ENCODE results near the gene SREK1IP1. TPM values are rescaled to one million over a fixed set of nuclear protein-coding genes. Genes with fewer than 3 reads are reported as not detected.
"Not testable (repeated sequence)": the region's sequence is repeated elsewhere in the genome, so short reads cannot be mapped to it uniquely, and the experiment has no call there.

Gene SREK1IP1
- total RNA-seq, 1 experiment from 2014 or later: 21.9 TPM

DNA sequence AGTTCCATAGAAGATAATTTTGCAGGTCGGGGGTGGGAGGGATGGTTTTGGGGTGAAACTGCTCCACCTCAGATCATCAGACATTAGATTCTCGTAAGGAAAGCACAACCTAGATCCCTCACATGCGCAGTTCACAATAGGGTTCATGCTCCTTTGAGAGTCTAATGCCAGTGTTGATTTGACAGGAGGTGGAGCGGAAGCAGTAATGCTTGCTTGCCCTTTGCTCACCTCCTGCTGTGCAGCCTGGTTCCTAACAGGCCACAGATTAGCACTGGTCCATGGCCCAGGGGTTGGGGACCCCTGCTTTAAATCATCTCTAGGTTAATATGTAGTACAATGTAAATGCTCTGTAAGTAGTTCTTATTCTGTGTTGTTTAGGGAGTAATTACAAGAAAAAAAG is 67.7 kb downstream of the SREK1IP1 start:
- POLR2A ChIA-PET: no interaction called here
- Mint-ChIP-seq H3K36me3 (ENCODE audit: insufficient read depth, unreplicated experiment) (peaks cover 5% of the 10 kb centered on the region), H3K9me3 (ENCODE audit: unreplicated experiment) (peaks cover 24% of the 10 kb centered on the region), H3K4me1 (ENCODE audit: low read depth, unreplicated experiment) (peaks cover under 1% of the 10 kb centered on the region), H3K27me3 (ENCODE audit: insufficient read depth, unreplicated experiment) (peaks cover 3% of the 10 kb centered on the region), H3K4me3 (ENCODE audit: unreplicated experiment) (no peak overlapping the region), H3K27ac (ENCODE audit: unreplicated experiment) (no peak overlapping the region)
- H3K27me3 ChIP-seq (replicated peaks; ENCODE audit: control insufficient read depth, insufficient read depth, low read length): no peaks in the 10 kb centered on the region
- H3K4me1 ChIP-seq: no peaks in the 10 kb centered on the region
- TF ChIP-seq, protein P1, sequence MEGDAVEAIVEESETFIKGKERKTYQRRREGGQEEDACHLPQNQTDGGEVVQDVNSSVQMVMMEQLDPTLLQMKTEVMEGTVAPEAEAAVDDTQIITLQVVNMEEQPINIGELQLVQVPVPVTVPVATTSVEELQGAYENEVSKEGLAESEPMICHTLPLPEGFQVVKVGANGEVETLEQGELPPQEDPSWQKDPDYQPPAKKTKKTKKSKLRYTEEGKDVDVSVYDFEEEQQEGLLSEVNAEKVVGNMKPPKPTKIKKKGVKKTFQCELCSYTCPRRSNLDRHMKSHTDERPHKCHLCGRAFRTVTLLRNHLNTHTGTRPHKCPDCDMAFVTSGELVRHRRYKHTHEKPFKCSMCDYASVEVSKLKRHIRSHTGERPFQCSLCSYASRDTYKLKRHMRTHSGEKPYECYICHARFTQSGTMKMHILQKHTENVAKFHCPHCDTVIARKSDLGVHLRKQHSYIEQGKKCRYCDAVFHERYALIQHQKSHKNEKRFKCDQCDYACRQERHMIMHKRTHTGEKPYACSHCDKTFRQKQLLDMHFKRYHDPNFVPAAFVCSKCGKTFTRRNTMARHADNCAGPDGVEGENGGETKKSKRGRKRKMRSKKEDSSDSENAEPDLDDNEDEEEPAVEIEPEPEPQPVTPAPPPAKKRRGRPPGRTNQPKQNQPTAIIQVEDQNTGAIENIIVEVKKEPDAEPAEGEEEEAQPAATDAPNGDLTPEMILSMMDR (IDR thresholded peaks at IDR 0.05; ENCODE audit: insufficient read depth in 1 of 2, low read depth in 1 of 2, low read length in 1 of 2, severe bottlenecking in 1 of 2, unreplicated experiment in 1 of 2): no peak
- no TSS peak for BruUV-seq (replicated peaks)
- peaks cover 13% of the 10 kb centered on the region for H3K9me3 ChIP-seq
- CTCF ChIA-PET: no interaction called here
- intact Hi-C loops (cut with micrococcal nuclease; ENCODE audit: unreplicated experiment): no loop called here
- no peak overlapping the region for H3K4me3 ChIP-seq (ENCODE audit: low read depth, low read length)
- no peaks in the 10 kb centered on the region for H3K36me3 ChIP-seq (ENCODE audit: control insufficient read depth, insufficient read depth, low read length)
- DNase-seq: no peak

DNA sequence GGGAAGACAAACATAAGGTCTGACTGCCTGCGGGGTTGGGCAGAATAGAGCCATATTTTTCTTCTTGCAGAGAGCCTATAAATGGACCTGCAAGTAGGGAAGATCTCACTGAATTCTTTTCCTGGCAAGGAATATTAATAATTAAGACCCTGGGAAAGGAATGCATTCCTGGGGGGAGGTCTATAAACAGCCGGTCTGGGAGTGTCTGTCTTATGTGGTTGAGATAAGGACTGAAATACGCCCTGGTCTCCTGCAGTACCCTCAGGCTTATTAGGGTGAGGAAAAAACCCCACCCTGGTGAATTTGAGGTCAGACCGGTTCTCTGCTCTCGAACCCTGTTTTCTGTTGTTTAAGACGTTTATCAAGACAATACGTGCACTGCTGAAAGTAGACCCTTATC is 72.1 kb downstream of the SREK1IP1 start:
- H3K4me3 Mint-ChIP-seq (ENCODE audit: unreplicated experiment); intact Hi-C loops (cut with micrococcal nuclease; ENCODE audit: unreplicated experiment); H3K36me3 ChIP-seq (ENCODE audit: control insufficient read depth, insufficient read depth, low read length); H3K4me1 ChIP-seq; H3K4me3 ChIP-seq (ENCODE audit: low read depth, low read length); H3K4me1 Mint-ChIP-seq (ENCODE audit: low read depth, unreplicated experiment); POLR2A ChIA-PET; H3K27me3 Mint-ChIP-seq (ENCODE audit: insufficient read depth, unreplicated experiment); BruUV-seq (replicated peaks); H3K27me3 ChIP-seq (replicated peaks; ENCODE audit: control insufficient read depth, insufficient read depth, low read length); DNase-seq; CTCF ChIA-PET; H3K27ac Mint-ChIP-seq (ENCODE audit: unreplicated experiment); H3K36me3 Mint-ChIP-seq (ENCODE audit: insufficient read depth, unreplicated experiment): not testable (repeated sequence)
- H3K9me3 ChIP-seq: peaks cover 17% of the 10 kb centered on the region
- peaks cover 24% of the 10 kb centered on the region for H3K9me3 Mint-ChIP-seq (ENCODE audit: unreplicated experiment)

DNA sequence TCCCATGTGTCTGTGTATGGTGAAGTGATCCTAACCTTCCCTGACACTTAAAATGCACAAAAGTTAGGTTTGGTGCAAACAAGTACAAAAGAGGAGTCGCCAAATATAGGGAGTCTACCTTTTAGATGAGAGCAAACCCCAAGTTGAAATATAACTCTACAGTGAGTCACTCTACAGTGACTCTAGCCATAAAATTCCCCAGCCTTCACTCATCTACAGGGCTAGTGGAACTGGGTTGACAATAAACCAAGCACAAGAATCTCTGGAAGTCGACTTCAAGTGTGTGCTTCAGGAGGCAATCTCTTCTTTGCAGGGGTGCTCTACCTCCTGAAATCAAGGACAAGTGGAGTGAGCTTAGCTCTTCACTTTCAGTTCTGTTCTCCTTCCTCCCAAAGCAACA is 74.9 kb downstream of the SREK1IP1 start:
- Mint-ChIP-seq H3K36me3 (ENCODE audit: insufficient read depth, unreplicated experiment) (peaks cover 5% of the 10 kb centered on the region), H3K27me3 (ENCODE audit: insufficient read depth, unreplicated experiment) (peaks cover 6% of the 10 kb centered on the region), H3K27ac (ENCODE audit: unreplicated experiment) (no peak overlapping the region), H3K4me1 (ENCODE audit: low read depth, unreplicated experiment) (no peaks in the 10 kb centered on the region), H3K4me3 (ENCODE audit: unreplicated experiment) (no peak overlapping the region), H3K9me3 (ENCODE audit: unreplicated experiment) (peaks cover 19% of the 10 kb centered on the region)
- no peaks in the 10 kb centered on the region for H3K4me1 ChIP-seq
- no peaks in the 10 kb centered on the region for H3K27me3 ChIP-seq (replicated peaks; ENCODE audit: control insufficient read depth, insufficient read depth, low read length)
- POLR2A ChIA-PET: no interaction called here
- TF ChIP-seq, protein P1 (IDR thresholded peaks at IDR 0.05; ENCODE audit: insufficient read depth in 1 of 2, low read depth in 1 of 2, low read length in 1 of 2, severe bottlenecking in 1 of 2, unreplicated experiment in 1 of 2): no peak
- BruUV-seq (replicated peaks): no TSS peak
- intact Hi-C loops (cut with micrococcal nuclease; ENCODE audit: unreplicated experiment): no loop called here
- CTCF ChIA-PET: no interaction called here
- H3K4me3 ChIP-seq (ENCODE audit: low read depth, low read length): no peak overlapping the region
- DNase-seq: no peak
- no peaks in the 10 kb centered on the region for H3K36me3 ChIP-seq (ENCODE audit: control insufficient read depth, insufficient read depth, low read length)
- H3K9me3 ChIP-seq: peaks cover 17% of the 10 kb centered on the region

DNA sequence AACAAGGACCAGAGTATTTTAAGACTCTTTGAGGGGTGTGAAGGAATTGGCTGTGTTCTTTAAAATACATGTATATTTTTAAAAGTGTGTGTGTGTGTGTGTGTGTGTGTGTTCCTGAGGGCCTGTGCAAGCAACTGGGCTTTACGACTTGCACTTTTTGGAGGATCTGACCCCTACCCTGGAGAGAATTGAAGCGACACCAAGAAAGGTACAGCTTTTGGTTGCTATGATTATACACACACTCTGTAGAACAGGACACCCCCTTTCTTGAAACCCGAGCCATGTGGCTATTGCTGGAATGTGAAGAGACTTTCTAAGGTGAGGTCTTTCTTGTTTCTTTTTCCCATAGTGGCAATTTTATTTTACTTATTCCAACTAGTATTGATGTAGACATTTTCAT is 77.2 kb downstream of the SREK1IP1 start:
- Mint-ChIP-seq H3K4me3 (ENCODE audit: unreplicated experiment) (no peak overlapping the region), H3K4me1 (ENCODE audit: low read depth, unreplicated experiment) (no peaks in the 10 kb centered on the region), H3K9me3 (ENCODE audit: unreplicated experiment) (peaks cover under 1% of the 10 kb centered on the region), H3K27me3 (ENCODE audit: insufficient read depth, unreplicated experiment) (peaks cover 6% of the 10 kb centered on the region), H3K27ac (ENCODE audit: unreplicated experiment) (no peak overlapping the region), H3K36me3 (ENCODE audit: insufficient read depth, unreplicated experiment) (no peaks in the 10 kb centered on the region)
- BruUV-seq (replicated peaks): no TSS peak
- H3K4me3 ChIP-seq (ENCODE audit: low read depth, low read length): no peak overlapping the region
- H3K36me3 ChIP-seq (ENCODE audit: control insufficient read depth, insufficient read depth, low read length): no peaks in the 10 kb centered on the region
- H3K27me3 ChIP-seq (replicated peaks; ENCODE audit: control insufficient read depth, insufficient read depth, low read length): no peaks in the 10 kb centered on the region
- ChIA-PET CTCF (no interaction called here), POLR2A (no interaction called here)
- TF ChIP-seq, protein P1 (IDR thresholded peaks at IDR 0.05; ENCODE audit: insufficient read depth in 1 of 2, low read depth in 1 of 2, low read length in 1 of 2, severe bottlenecking in 1 of 2, unreplicated experiment in 1 of 2): no peak
- H3K9me3 ChIP-seq: 0 out of 2 replicates have a peak, but pooled peaks cover 7% of the 10 kb centered on the region
- H3K4me1 ChIP-seq: no peaks in the 10 kb centered on the region
- intact Hi-C loops (cut with micrococcal nuclease; ENCODE audit: unreplicated experiment): no loop called here
- DNase-seq: no peak

Measured in Caco-2 (cell line).